Activated naive CD8-positive, alpha-beta T cell treated with anti-CD3 and anti-CD28 coated beads, Interleukin-2, amount 50 U/mL, for 24 hours (primary cell): ENCODE data around the gene EPS8L2.
"Not testable (repeated sequence)": the region's sequence is repeated elsewhere in the genome, so short reads cannot be mapped to it uniquely, and the experiment has no call there.

ENCODE experiments used
- ATAC-seq: fragments of 150-1000 bp; cut with Tn5 transposase; one replicate; pipeline ENCODE4 v1.10.0; 2021
- DNase-seq: peaks from one replicate; pipeline ENCODE4 v3.0.0; 2021
- H3K27ac Mint-ChIP-seq: one replicate; pipeline ENCODE4 v1.8.0; 2021; ENCODE audit warnings: mild to moderate bottlenecking, mixed read lengths
- H3K27me3 Mint-ChIP-seq: one replicate; pipeline ENCODE4 v1.8.0; 2021; ENCODE audit warnings: mixed read lengths
- H3K36me3 Mint-ChIP-seq: one replicate; pipeline ENCODE4 v1.8.0; 2021; ENCODE audit warnings: low read depth, mixed read lengths
- H3K4me1 Mint-ChIP-seq: one replicate; pipeline ENCODE4 v1.8.0; 2021; ENCODE audit warnings: mixed read lengths
- H3K4me3 Mint-ChIP-seq: one replicate; pipeline ENCODE4 v1.8.0; 2021; ENCODE audit warnings: mild to moderate bottlenecking, moderate library complexity, mixed read lengths
- H3K9me3 Mint-ChIP-seq: one replicate; pipeline ENCODE4 v1.8.0; 2021; ENCODE audit warnings: mixed read lengths

The EPS8L2 gene

DNA sequence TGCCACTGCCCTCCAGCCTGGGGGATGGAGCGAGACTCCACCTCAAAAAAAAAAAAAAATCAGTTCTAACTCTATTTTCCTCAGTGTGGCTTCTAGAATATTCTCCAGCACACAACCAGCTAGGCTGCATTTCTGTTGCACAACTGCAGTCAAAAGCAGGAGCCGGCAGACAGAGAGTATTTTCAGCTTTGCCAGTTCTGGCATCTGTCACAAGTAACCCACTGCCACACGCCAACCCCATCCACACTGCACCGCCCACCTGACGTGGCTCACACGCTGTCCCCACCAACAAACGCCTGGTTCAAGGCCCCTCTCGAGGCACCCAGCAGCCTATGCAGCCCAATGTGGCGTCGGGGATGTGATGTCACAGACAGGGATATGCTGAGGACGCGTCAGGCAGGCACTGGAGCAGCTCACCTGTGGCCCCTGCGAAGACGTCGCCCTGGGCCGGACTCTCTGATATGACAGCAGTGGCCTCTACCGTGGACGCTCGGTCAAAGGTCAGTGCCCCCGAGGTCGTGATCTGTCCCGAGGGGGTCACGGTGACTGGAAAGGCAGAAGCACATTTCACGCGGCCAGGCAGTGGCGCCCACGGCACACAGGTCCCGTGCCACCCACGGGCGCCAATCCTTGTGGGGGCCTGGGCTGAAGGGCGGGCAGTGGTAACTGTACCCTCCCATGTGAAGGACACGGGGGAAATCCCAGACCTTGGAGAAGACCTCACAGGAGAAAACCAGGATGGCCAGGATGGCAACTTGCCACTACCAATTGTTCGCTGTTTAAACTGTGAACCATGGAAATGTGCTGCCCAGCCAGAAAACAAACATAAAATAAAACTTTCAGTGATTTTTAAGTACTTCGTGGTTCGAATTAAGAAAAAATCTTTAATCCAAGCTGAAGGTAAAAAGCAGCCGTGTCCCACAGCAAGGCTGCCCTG lies 26.5 kb upstream of the EPS8L2 start:
- H3K27me3 Mint-ChIP-seq: no peaks in the 10 kb centered on the region
- no peak overlapping the region for H3K27ac Mint-ChIP-seq
- H3K36me3 Mint-ChIP-seq: peaks cover 50% of the 10 kb centered on the region
- H3K4me3 Mint-ChIP-seq: no peak overlapping the region
- ATAC-seq (no peak), DNase-seq (no peak)
- H3K9me3 Mint-ChIP-seq: no peaks in the 10 kb centered on the region
- peaks cover 14% of the 10 kb centered on the region for H3K4me1 Mint-ChIP-seq

DNA sequence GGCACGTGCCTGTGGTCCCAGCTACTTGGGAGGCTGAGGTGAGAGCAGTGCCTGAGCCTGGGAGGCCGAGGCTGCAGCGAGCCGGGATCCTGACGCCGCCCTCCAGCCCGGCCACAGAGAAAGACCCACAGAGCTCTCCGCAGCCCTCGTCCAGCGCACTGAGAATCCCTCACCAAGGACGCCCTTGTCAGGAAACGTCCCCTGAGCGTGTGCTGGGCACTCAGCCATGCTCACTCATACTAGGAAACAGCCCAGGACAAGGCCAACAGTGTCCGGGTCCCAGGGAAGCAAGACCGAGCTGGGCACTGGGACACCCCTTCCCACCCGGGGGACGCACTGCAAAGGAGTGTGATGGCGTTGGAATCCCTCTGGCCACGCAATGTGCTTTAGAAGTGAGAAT lies 25.6 kb upstream of the EPS8L2 start:
- H3K9me3 Mint-ChIP-seq: no peaks in the 10 kb centered on the region
- H3K4me1 Mint-ChIP-seq: peaks cover 14% of the 10 kb centered on the region
- ATAC-seq (no peak), DNase-seq (no peak)
- no peaks in the 10 kb centered on the region for H3K27me3 Mint-ChIP-seq
- H3K36me3 Mint-ChIP-seq: peaks cover 51% of the 10 kb centered on the region
- H3K4me3 Mint-ChIP-seq: no peak overlapping the region
- no peak overlapping the region for H3K27ac Mint-ChIP-seq

DNA sequence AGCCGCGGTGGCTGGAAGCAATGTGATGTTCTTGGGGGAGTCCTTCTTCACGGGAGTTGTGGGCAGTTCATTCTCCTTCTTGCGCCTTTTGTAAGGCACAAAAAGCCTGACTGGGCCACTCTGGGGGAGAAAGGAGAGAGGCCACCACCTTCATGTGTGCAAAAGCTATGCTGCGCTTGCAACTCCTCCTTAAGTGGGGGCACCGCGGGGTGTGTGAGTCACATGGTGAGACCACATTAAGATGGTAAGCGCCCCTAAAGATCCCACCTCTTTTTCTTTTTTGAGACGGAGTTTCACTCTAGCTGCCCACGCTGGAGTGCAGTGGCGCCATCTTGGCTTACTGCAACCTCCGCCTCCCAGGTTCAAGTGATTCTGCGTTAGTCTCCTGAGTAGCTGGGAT lies 25.1 kb upstream of the EPS8L2 start:
- DNase-seq: no peak
- peaks cover 14% of the 10 kb centered on the region for H3K4me1 Mint-ChIP-seq
- no peaks in the 10 kb centered on the region for H3K9me3 Mint-ChIP-seq
- no peaks in the 10 kb centered on the region for H3K27me3 Mint-ChIP-seq
- no peak overlapping the region for H3K4me3 Mint-ChIP-seq
- peak; percentile 86 for ATAC-seq
- no peak overlapping the region for H3K27ac Mint-ChIP-seq
- peaks cover 51% of the 10 kb centered on the region for H3K36me3 Mint-ChIP-seq

DNA sequence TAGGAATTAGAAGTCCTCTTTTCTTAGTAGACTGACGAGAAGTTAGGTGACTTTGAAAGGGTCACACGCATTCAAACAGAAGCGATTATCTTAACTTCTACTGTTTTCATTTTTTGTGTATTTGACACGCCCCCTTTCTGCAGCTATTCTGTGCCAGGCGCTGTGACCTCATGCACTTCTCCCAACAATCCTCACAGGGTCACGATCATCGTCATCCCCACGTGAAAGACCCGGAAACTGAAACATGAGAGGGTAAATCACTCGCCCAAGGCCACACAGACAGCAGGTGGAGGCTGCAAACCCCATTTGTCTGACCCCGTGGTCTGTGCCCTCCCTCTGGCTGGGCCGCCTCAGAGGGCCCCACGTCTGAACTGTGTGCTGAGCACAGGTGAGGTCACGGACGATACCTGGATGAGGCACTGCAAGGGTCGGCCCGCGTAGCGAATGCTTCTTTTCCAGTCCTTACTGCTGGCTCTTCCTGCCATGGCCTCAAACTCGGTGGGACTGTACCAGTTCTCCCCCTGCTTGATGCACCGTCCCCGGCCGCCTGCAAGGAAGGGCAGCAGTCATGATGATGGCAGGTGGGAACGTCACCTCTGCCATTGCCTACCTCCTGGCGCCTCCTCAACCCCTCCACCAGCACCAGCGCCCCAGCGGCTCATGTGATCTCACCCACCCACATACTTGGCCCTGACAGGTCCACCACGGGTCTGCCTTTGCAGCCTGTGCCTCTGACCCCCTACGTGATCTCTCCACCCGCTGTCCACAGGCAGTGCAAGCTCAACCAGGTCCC lies 19.4 kb upstream of the EPS8L2 start:
- DNase-seq (no peak), ATAC-seq (no peak)
- H3K9me3 Mint-ChIP-seq: no peaks in the 10 kb centered on the region
- peaks cover 17% of the 10 kb centered on the region for H3K4me1 Mint-ChIP-seq
- peaks cover 53% of the 10 kb centered on the region for H3K36me3 Mint-ChIP-seq
- H3K4me3 Mint-ChIP-seq: no peak overlapping the region
- H3K27ac Mint-ChIP-seq: no peak overlapping the region
- H3K27me3 Mint-ChIP-seq: no peaks in the 10 kb centered on the region

DNA sequence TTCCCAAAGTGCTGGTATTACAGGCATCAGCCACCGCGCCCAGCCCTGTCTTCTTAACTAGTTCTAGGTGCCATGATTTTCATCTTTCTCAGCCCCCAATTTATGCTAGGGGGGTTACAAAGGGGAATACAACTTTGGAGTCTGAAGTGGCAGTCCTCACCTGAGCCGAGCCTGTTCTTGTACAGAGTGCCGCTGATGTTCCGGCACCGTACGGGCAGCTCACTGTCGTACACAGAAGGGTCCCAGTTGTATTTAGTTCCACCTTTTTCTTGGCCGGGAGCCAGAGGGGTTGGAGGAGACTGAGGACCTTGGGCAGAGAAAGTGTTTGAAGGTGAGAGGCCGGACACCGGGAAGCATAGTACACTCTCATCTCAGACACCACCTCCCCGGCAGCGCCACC lies 18.3 kb upstream of the EPS8L2 start:
- Mint-ChIP-seq H3K36me3 (peaks cover 44% of the 10 kb centered on the region), H3K4me3 (no peak overlapping the region), H3K4me1 (peaks cover 19% of the 10 kb centered on the region), H3K9me3 (no peaks in the 10 kb centered on the region), H3K27ac (no peak overlapping the region), H3K27me3 (no peaks in the 10 kb centered on the region)
- no peak for DNase-seq
- no peak for ATAC-seq

DNA sequence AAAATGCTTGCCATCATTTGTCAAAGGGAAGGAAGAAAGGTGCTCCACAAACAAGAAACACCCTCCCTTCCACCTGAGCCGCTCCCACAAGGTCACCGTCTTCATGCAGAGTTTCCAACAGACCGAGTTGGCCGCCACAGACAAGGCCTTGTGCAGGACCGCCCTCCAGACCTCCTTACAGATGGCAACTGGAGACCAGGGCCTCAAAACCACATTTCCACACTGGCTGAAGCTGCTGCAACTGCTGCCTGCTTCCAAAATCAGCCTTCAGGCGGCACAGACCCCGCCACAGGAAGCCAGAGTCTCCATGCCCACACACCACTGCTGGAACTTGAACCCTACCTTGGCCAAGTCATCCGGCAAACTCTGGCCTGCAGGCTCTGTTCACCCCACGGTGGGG lies 17.4 kb upstream of the EPS8L2 start:
- ATAC-seq (no peak), DNase-seq (no peak)
- Mint-ChIP-seq H3K9me3 (no peaks in the 10 kb centered on the region), H3K4me1 (peaks cover 29% of the 10 kb centered on the region), H3K4me3 (no peak overlapping the region), H3K27me3 (no peaks in the 10 kb centered on the region), H3K27ac (no peak overlapping the region), H3K36me3 (peaks cover 36% of the 10 kb centered on the region)

DNA sequence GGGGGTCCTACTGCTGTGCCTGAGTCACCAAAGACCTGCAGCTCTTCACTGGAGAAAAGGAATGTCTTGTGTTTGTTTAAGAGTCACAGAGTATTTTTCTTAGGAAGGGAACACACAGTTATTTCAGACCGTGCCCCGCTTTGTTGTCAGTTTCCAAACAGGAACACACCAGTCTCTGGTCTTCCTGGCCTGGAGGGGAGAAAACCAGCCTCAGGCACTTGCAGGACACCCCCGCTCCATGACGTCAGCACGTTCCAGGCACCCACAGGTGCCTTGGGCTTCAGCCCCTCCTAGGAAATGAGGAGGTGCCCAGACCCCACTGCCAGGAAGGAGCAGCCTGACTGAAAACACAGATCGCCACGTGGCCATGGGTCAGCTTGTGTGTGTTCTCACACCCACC lies 16.4 kb upstream of the EPS8L2 start:
- ATAC-seq (no peak), DNase-seq (no peak)
- no peak overlapping the region for H3K27ac Mint-ChIP-seq
- H3K27me3 Mint-ChIP-seq: no peaks in the 10 kb centered on the region
- peaks cover 27% of the 10 kb centered on the region for H3K36me3 Mint-ChIP-seq
- no peaks in the 10 kb centered on the region for H3K9me3 Mint-ChIP-seq
- peaks cover 29% of the 10 kb centered on the region for H3K4me1 Mint-ChIP-seq
- H3K4me3 Mint-ChIP-seq: no peak overlapping the region

DNA sequence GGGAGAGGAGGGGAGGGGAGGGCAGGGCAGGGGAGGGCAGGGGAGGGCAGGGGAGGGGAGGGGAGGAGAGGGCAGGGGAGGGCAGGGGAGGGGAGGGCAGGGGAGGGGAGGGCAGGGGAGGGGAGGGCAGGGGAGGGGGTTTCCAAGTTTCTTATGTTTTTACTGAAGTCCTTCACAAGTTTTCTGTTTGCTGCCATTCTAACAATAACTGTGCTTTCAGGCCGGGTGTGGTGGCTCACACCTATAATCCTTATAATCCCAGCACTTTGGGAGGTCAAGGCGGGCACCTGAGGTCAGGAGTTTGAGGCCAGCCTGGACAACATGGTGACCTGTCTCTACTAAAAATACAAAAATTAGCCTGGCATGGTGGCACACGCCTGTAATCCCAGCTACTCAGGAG lies 15.8 kb upstream of the EPS8L2 start:
- not testable (repeated sequence) for H3K27me3 Mint-ChIP-seq, H3K9me3 Mint-ChIP-seq, H3K4me3 Mint-ChIP-seq, DNase-seq, ATAC-seq, H3K27ac Mint-ChIP-seq
- H3K36me3 Mint-ChIP-seq: peaks cover 25% of the 10 kb centered on the region
- peaks cover 29% of the 10 kb centered on the region for H3K4me1 Mint-ChIP-seq

DNA sequence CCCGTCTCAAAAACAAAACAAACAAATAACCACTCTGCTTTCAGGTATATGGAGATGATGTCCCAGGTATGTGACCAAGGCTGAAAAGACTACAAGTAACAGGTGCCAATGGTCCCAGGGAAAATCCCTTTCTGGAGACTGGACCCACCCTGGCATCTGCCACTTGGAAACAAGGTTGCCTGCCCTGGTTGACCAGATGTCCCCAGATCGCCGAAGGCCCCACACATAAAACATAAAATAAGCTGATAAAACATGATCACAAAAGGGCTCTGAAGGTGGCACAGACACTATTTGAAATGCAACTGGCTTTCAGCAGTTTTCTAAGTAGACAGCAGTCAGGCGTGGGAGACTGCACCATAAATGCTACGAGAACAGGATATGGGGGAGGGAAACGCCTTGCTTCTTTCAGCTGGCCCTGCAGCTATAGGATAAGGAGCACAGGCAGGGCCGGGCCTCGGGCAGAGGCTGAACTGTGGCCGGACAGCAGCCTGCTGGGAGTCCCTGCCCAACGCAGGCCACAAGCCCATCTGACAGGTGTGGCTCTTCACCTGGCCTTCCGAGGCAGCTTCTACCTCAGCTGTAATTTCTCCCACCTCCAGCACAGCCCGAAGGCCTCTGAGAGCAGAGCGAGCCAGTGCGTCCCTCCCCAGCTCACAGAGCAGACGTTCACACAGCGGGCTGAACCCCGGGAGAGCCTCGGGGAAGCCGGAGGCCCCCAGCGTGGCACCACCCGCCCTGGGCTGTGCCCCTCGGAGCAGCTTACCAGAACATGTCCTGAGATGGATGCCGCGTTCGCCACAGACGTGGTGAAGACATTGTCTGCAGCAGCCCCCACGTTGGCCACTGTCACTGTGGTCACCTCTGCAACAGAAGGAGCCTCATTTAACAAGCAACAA lies 15.0 kb upstream of the EPS8L2 start:
- H3K9me3 Mint-ChIP-seq: no peaks in the 10 kb centered on the region
- H3K4me1 Mint-ChIP-seq: peaks cover 29% of the 10 kb centered on the region
- no peak overlapping the region for H3K27ac Mint-ChIP-seq
- H3K27me3 Mint-ChIP-seq: no peaks in the 10 kb centered on the region
- no peak for ATAC-seq
- peaks cover 25% of the 10 kb centered on the region for H3K36me3 Mint-ChIP-seq
- H3K4me3 Mint-ChIP-seq: peak overlapping the region; percentile 3
- DNase-seq: no peak

DNA sequence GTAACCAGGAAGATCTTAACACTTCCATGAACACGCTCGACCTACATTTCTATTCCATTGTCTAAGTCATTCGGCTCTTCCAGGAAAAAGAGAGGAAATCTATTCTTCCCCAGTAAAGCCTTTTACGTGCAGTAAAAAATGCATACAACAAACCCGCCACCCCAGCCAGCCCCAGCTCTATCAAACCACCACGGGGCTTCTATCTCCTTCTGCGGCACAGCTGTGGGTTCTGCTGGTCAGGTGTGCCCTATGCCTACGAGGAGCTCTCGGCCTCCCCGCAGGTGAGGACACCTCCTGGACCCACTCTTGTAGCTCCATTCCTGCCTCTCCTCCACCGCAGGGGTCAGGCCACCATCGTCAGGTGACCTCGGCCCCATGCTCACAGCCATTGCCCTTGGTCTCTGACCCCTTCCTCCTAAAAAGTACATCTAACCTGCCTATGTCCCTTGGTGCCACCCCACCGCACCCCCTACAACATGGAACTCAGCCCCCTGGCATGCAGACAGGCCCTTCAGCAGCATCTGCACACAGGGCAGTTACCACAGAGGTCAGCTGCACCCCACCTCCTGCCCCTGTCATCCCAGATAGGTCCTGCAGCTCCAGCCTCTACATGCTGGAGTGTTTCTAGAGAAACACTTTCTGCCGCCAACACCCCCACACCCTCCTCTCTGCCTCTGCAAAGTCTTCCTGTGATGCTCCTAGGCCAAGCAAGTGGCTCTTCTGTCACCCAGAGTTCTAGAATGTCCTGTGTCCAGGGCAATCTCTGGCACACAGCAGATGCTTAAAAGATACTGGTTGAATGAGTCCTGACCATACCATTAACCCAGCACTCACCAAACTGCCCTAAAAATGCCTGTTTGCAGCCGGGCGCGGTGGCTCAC lies 14.1 kb upstream of the EPS8L2 start:
- H3K4me1 Mint-ChIP-seq: peaks cover 37% of the 10 kb centered on the region
- ATAC-seq (no peak), DNase-seq (no peak)
- H3K27ac Mint-ChIP-seq: no peak overlapping the region
- no peaks in the 10 kb centered on the region for H3K9me3 Mint-ChIP-seq
- H3K36me3 Mint-ChIP-seq: peaks cover 21% of the 10 kb centered on the region
- H3K4me3 Mint-ChIP-seq: peak overlapping the region; percentile 15
- no peaks in the 10 kb centered on the region for H3K27me3 Mint-ChIP-seq

DNA sequence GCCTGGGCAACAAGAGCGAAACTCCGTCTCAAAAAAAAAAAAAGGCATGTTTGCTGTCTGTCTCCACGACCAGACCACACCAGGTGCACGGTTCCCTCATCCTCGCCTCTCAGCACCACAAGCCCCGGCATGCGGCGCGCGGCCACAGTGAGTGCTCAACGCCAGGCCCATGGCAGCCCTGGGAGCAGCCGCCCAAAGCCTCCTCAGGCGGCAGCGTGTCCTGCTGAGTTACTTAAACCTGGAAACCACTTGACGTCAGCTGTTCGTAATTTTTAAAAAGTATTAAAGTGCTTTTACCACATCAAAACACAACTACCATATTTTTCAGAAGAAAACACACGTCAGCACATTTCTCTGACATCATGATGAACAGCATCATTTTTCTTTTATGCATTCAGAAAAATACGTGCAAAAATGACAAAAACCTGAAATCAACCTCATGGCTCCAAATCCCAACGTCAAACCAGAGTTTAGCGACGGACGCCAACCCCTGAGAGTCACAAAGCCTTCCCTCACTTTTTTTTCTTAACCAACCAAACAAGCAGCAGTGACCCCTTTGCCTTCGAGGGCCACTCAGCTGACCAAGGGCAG lies 13.1 kb upstream of the EPS8L2 start:
- H3K27me3 Mint-ChIP-seq: no peaks in the 10 kb centered on the region
- ATAC-seq: no peak
- H3K4me3 Mint-ChIP-seq: peak overlapping the region; percentile 86
- H3K27ac Mint-ChIP-seq: peak overlapping the region; percentile 69
- H3K36me3 Mint-ChIP-seq: peaks cover 13% of the 10 kb centered on the region
- H3K9me3 Mint-ChIP-seq: no peaks in the 10 kb centered on the region
- DNase-seq: no peak
- H3K4me1 Mint-ChIP-seq: peaks cover 47% of the 10 kb centered on the region

DNA sequence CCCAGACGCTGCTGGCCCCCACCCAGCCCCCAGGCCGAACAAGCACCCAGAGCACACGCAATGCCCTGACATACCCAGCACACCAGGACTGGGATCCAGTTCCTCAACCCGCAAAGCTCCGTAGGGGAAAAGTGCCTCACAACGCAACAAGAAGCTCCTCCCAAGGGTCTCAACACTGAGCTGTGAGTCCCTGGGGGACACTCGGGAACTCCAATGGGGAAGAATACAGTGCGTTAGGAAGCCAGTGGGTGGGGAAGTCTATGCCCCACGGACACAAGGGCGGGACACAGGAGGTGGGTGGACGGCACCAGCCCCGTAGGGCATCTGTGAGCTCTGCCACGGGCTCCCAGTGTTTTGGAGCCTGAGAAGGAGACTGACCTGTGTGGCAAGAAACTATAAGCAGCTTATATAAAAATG lies 12.6 kb upstream of the EPS8L2 start:
- DNase-seq: no peak
- peaks cover 52% of the 10 kb centered on the region for H3K4me1 Mint-ChIP-seq
- H3K27ac Mint-ChIP-seq: peak overlapping the region; percentile 69

DNA sequence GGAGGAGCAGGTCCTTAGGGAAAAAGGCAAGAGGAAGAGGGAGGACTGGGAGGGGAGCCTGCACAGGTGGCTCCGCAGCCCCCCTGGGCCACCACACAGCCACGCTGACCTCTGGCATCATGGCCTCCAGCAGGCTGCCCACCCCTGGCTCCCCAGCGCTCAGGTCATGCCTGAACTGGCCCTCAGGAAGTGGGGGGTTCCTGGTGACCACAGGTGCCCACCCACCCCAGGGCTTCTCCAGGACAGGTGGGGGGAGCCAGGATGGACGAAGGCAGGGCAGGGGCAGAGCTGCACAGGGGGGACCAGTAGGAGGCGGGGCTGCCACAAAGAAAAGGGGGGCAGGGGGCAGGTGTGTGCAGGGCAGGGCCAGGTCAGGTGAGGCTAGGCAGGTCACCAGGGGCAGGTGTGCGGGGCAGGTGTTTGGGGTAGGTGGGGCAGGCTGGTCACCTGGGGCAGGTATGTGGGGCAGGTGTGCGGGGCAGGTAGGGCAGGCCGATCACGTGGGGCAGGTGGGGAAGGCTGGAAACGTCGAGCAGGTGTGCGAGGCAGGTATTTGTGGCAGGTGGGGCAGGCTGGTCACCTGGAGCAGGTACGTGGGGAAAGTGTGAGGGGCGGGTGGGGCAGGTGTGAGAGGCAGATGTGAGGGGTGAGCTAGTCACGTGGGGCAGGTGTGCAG lies 12.0 kb upstream of the EPS8L2 start:
- no peak for DNase-seq
- no peak for ATAC-seq
- H3K27ac Mint-ChIP-seq: peak overlapping the region; percentile 69
- no peaks in the 10 kb centered on the region for H3K9me3 Mint-ChIP-seq
- peaks cover 10% of the 10 kb centered on the region for H3K36me3 Mint-ChIP-seq
- H3K27me3 Mint-ChIP-seq: no peaks in the 10 kb centered on the region
- H3K4me1 Mint-ChIP-seq: peaks cover 53% of the 10 kb centered on the region
- H3K4me3 Mint-ChIP-seq: peak overlapping the region; percentile 86

More for the DNA sequence above, 12.6 kb upstream of the EPS8L2 start:
- Mint-ChIP-seq H3K9me3 (no peaks in the 10 kb centered on the region), H3K36me3 (peaks cover 10% of the 10 kb centered on the region), H3K4me3 (peak overlapping the region; percentile 86), H3K27me3 (no peaks in the 10 kb centered on the region)
- no peak for ATAC-seq
